Thyroid gland (tissue), 4 donors: ENCODE data around the gene DSP.

ENCODE experiments used
- POLR2A ChIP-seq, 2 donors: fragments of 450-650 bp; IDR thresholded peaks; one replicate each; pipeline ENCODE4 v1.6.1; 2017; ENCODE audit warnings: antibody characterized with exemption in 2 of 2, mild to moderate bottlenecking in 2 of 2, moderate library complexity in 1 of 2
- TF ChIP-seq, protein P1 (sequence below), 6 experiments: fragments of 200-600 bp in 3 of 6; fragments of 450-650 bp in 3 of 6; sonication (generic) in 3 of 6; IDR thresholded peaks; one replicate each; pipeline ENCODE4 v1.5.1; 2016 to 2019; ENCODE audit warnings: antibody characterized with exemption in 6 of 6, mild to moderate bottlenecking in 2 of 6, inconsistent platforms in 1 of 6, moderate library complexity in 1 of 6

DNA sequence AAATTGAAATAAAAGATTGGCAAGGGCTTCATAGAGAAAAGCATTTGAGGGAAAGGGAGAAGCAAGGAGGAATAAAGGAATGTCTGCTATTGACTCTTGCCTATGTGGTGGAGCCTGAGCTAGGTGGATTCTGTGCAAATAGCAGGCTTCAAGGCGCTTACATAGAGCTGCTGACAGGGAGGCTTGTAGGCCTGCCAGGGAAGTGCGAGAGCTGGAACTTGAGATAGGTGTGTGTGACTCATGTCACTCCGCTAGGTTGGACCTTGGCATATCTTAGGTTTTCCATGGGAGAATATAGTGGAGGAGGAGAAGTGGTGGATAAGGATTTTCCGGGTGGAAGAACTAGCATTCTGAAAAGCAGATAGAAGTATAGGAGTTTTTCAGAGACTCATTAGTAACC is 62.5 kb downstream of the DSP start:
- TF ChIP-seq, protein P1, sequence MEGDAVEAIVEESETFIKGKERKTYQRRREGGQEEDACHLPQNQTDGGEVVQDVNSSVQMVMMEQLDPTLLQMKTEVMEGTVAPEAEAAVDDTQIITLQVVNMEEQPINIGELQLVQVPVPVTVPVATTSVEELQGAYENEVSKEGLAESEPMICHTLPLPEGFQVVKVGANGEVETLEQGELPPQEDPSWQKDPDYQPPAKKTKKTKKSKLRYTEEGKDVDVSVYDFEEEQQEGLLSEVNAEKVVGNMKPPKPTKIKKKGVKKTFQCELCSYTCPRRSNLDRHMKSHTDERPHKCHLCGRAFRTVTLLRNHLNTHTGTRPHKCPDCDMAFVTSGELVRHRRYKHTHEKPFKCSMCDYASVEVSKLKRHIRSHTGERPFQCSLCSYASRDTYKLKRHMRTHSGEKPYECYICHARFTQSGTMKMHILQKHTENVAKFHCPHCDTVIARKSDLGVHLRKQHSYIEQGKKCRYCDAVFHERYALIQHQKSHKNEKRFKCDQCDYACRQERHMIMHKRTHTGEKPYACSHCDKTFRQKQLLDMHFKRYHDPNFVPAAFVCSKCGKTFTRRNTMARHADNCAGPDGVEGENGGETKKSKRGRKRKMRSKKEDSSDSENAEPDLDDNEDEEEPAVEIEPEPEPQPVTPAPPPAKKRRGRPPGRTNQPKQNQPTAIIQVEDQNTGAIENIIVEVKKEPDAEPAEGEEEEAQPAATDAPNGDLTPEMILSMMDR (IDR thresholded peaks at IDR 0.05) = no peak
- no peak for TF ChIP-seq POLR2A (IDR thresholded peaks at IDR 0.05)
